Amniotic epithelial cell (primary cell): ENCODE data around the gene APLP2.
A peak's percentile ranks its signal among the peaks of the same experiment; 100 is the strongest.

Source experiments
- DNase-seq: peaks from one replicate; pipeline ENCODE4 v3.0.0-alpha.2; 2010; ENCODE audit warnings: low read depth

The APLP2 gene

DNA sequence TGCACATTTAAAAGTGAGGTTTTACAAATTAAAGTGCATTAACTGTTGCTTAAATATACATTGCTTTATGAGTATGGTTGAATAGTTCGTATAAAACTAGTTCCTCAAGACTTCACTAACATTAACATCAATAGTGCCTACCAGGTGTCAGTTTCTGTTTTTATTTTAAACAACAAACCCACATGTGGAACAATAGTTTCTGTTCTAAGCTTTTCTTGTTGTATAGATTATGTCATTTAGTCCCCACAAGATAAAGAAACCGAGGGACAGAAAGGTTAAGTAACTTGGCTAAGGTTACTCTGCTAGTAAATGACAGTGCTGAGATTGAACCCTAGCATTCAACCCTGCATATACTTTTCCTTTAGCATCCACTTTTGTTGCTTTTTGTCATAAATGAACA, 48.5 kb downstream of the APLP2 start:
- DNase-seq: no peak

GRCh38 chr11:130118636-130119387, 49.1 kb downstream of the APLP2 start:
- no peak for DNase-seq

DNA sequence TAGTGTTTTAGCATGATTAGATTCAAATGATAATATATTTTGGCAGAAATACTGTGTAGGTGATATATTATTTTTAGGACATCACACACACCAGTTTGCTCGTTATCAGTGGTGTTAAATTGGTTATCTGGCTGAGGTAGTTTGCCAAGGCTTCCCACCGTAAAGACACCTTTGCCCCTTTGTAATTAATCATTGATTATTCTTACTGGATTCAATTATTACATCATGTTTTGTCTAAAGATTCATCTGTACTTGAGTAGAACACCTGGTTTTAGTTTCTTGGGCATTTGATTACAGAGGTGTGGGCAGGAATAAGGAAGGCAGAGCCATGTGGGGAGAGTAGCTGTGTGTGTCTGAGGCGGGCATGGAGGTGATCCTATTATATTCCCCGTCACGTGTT, 50.4 kb downstream of the APLP2 start:
- no peak for DNase-seq

DNA sequence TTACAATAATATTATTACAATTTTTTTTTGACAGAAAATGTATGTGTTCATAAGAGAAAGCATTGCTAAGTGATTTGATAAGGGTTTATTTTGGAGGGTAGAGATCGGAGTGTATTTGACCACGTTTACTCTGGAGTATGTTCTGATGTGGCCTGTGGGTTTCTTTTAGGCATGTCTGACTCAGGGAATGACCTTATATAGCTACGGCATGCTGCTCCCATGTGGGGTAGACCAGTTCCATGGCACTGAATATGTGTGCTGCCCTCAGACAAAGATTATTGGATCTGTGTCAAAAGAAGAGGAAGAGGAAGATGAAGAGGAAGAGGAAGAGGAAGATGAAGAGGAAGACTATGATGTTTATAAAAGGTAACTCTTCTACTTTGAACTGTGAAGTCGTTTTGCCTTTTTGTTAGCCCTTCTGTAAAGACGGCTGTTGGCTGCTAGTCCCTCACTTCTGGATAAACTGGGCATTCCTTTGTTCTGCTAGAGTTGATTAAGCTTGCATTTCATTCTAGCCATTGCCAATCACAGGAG, 51.8 kb downstream of the APLP2 start:
- peak; percentile 89 for DNase-seq

GRCh38 chr11:130122141-130122575, 52.5 kb downstream of the APLP2 start:
- DNase-seq: peak; percentile 30

DNA sequence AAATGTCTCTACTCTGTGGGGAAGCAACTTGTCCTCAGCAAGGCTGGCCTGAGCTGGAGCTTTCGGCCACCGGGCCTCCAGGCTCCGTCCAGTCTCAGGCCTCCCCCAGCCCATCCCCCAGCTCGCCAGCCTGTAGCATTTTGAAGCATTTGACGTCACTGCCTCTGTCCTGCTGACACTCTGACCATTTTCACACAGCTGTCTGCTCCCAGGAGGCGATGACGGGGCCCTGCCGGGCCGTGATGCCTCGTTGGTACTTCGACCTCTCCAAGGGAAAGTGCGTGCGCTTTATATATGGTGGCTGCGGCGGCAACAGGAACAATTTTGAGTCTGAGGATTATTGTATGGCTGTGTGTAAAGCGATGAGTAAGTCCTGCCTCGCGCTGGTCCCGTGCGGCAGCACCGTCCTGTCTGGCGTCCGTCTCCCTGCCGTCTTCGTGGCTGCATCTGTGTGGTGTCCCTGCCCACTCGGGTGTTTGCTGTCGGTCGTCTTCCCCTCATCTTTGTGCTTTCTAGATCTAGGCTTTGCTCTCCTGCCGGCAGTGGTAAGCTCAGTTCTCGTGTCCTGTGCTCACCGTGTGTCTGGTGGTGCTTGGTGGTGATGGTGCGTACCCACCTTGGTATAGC, 53.8 kb downstream of the APLP2 start:
- no peak for DNase-seq

DNA sequence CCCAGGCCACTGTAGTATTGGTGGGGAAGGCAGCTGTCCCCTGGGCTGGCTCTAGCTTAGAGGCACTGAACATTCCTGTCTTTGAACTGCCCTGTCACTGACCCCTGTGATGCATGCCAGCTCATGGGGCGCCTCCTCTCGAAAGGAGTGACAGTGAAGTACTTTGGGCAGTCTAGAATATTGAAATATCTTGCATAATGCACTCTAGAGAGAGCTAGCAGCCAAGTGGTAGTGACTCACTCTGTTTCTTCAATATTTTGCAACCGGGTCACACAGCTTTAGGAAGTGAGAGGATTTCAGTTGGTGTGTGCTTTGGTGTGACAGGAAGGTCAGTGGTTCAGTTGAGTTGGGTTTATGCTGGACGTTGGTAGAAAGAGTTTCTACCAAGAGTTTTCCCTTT, 54.4 kb downstream of the APLP2 start:
- peak; percentile 94 for DNase-seq

- no peak for DNase-seq
Observed at GRCh38 chr11:130125638-130126037, 55.9 kb downstream of the APLP2 start.

DNA sequence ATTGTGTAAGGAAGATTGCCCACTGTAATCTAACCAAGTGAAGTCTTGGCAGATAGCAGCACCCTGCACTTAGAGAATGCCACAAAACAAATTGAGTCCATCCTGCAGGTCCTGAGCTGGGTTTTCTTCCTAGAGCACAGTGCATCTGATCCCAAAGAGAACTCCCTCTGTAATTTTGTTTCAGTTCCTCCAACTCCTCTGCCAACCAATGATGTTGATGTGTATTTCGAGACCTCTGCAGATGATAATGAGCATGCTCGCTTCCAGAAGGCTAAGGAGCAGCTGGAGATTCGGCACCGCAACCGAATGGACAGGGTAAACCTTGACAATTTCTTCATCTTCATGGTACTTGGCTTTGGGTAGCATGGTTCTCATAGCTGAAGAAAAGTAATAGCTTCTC, 56.8 kb downstream of the APLP2 start:
- no peak for DNase-seq

GRCh38 chr11:130127509-130127908, 57.8 kb downstream of the APLP2 start:
- DNase-seq: no peak

GRCh38 chr11:130128626-130129025, 58.9 kb downstream of the APLP2 start:
- DNase-seq: no peak

DNA sequence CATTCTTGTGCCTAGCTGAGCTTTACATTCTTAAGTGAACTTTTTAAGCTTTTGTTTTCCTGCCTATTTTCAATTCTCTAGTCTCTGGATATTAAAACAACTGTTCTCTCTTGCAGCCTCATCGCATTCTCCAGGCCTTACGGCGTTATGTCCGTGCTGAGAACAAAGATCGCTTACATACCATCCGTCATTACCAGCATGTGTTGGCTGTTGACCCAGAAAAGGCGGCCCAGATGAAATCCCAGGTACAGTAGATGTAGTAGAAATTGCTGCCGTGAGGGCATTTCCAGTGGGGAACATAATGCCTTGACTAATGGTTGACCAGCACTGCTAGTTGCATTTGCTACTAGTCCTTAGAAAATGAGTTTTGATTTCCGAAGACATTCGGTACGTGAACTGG, 60.2 kb downstream of the APLP2 start:
- DNase-seq: no peak

DNA sequence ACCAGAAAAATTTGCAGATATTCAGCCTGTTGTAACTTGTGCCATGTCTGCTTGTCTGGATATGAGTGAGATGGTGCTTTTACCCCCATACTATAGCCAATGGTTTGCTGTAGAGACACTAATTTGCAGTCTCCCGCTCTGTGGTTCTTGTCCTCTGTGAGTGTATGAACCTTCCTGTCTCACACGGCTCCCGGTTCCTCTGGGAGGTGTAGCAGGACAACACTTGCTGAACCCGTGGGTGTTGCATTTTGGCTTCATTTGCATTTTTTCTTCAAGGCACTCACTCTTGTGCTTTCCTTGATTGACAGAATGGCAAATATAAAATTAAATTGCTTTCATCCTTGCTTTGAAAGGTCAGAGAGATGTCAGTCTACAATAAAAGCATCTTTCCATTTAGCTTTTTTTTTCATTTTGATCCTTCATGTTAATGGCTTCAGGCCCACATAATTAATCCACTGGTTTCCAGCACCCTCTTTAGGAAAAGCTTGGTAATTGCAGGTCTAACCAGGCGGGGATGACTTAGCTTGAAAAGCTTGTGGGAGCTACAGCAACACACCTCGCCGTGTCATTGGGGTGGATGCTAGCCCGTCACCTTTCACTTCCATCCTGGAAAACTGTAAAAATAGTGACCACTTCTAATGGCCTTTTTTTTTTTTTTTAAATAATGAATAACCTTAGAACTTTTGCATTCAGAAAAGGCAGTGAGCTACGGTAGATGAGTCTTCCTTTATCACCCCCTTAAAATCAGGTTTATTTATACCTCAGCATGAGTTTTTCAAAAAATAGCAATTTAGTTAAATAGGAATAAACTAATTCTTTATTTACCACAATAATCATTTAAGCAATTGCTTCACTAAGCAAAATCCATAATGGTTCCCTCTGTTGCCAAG, 62.5 kb downstream of the APLP2 start:
- DNase-seq: peak; percentile 61

DNA sequence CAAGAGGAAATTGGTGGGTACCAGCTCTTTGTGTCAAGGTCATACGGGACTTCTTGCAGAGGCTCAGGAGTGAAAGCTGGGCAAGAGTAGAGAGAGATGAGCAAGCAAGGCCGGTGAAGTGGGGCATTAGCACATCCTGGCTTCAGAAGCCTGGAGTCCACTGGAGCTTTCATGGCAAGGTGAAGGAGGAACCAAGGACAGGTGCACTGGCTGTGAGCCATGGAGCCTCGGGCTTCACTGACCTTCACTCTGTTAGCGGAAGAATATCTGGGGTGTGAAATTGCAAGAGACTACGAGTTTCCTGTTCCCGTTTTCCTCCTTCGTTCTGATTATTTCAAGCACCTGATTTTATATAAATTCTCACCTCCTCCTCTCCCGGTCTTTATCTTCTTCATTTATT, 64.0 kb downstream of the APLP2 start:
- DNase-seq: no peak

GRCh38 chr11:130136107-130136506, 66.4 kb downstream of the APLP2 start:
- no peak for DNase-seq

DNA sequence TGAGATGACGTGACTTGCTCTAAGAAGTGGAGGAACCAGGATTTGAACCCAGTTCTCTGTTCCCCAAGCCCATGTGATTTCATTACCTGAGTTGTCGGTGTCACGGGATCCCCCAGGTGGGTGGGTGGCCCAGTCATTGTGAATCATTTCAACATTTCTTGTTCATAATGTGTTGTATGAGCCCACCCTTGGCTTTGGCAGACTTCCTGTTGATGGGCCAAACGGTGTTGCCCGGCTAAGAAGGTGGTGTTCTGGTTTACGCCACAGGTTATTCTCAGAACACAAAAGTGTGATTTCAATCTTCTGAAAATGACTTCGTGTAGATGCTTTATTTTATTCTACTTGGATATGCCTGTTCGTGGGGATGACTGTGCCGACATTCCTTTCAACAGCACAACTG, 68.3 kb downstream of the APLP2 start:
- DNase-seq: no peak

GRCh38 chr11:130139401-130139800, 69.7 kb downstream of the APLP2 start:
- DNase-seq: no peak

DNA sequence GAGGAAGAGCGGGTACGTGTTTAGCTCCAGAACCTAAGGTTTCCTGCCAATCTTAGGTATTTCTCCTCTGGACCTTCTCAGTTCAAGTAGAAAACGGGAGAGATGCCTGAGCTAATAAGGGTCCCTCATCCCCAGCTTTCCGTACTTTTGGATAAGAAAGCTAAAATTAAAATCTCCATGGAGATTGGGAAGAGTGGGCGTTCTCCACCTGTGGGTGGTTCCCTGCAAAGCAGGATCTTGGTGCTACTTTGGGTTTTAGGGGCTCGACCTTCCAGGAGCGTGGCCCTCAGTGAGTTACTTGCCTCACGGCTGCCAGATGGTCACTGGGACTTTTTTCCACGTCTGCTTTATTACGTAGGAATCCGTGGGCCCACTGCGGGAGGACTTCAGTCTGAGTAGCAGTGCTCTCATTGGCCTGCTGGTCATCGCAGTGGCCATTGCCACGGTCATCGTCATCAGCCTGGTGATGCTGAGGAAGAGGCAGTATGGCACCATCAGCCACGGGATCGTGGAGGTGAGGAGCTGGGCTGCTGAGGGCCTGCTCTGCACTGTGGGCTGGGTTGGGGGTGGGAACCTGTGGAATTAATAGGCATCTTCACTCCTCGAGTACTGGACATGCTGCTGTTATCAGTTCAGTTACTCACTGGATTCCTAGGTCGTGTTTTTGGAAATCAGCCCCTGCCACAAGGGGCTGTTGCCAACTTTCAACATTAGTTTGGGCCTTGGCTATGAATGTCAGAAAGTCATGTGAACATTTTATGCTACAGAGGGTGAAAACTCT, 72.1 kb downstream of the APLP2 start:
- DNase-seq: peak; percentile 59

- DNase-seq: no peak
Observed at GRCh38 chr11:130144141-130144540, 74.4 kb downstream of the APLP2 start.

GRCh38 chr11:130144861-130145281, 75.2 kb downstream of the APLP2 start:
- DNase-seq: no peak

- no peak for DNase-seq
Observed at GRCh38 chr11:130145311-130145812, 75.7 kb downstream of the APLP2 start.
